Hepatocyte (in vitro differentiated cells): ENCODE results near the gene SORCS2. TPM values are rescaled to one million over a fixed set of nuclear protein-coding genes. Genes with fewer than 3 reads are reported as not detected.
"Not testable (repeated sequence)": the region's sequence is repeated elsewhere in the genome, so short reads cannot be mapped to it uniquely, and the experiment has no call there.

Experiments used
- DNase-seq: peaks from one replicate; pipeline ENCODE4 v3.0.0-alpha.2; 2016; ENCODE audit warnings: low spot score
- H2AFZ ChIP-seq: fragments of 200-600 bp; sonication (generic); 2 replicates; pipeline ENCODE4 v1.6.0; 2016; ENCODE audit warnings: antibody characterized with exemption, mild to moderate bottlenecking
- H3K27ac ChIP-seq: fragments of 200-600 bp; sonication (generic); 2 replicates; pipeline ENCODE4 v1.5.1; 2016; ENCODE audit warnings: mild to moderate bottlenecking
- H3K27me3 ChIP-seq: fragments of 200-600 bp; sonication (generic); 2 replicates; pipeline ENCODE4 v1.6.1; 2016
- H3K36me3 ChIP-seq: fragments of 200-600 bp; sonication (generic); replicated peaks from 2 replicates; pipeline ENCODE4 v1.5.1; 2016; ENCODE audit warnings: low read depth; ENCODE audit not compliant: insufficient read depth
- H3K4me1 ChIP-seq: fragments of 200-600 bp; sonication (generic); 2 replicates; pipeline ENCODE4 v1.5.1; 2016; ENCODE audit warnings: mild to moderate bottlenecking, moderate library complexity; ENCODE audit not compliant: insufficient read depth
- H3K4me2 ChIP-seq: fragments of 200-600 bp; sonication (generic); 2 replicates; pipeline ENCODE4 v1.6.0; 2016
- H3K4me3 ChIP-seq: fragments of 200-600 bp; sonication (generic); 2 replicates; pipeline ENCODE4 v1.5.1; 2016; ENCODE audit warnings: mild to moderate bottlenecking
- H3K79me2 ChIP-seq: fragments of 200-600 bp; sonication (generic); 2 replicates; pipeline ENCODE4 v1.6.0; 2017; ENCODE audit warnings: mild to moderate bottlenecking
- H3K9me2 ChIP-seq: fragments of 200-600 bp; sonication (generic); replicated peaks from 2 replicates; pipeline ENCODE4 v1.6.0; 2017; ENCODE audit warnings: mild to moderate bottlenecking; ENCODE audit not compliant: insufficient read depth
- H3K9me3 ChIP-seq: fragments of 200-600 bp; sonication (generic); 2 replicates; pipeline ENCODE4 v1.5.1; 2016; ENCODE audit warnings: low read depth, mild to moderate bottlenecking
- H4K20me1 ChIP-seq: fragments of 200-600 bp; sonication (generic); 2 replicates; pipeline ENCODE4 v1.6.0; 2016; ENCODE audit warnings: mild to moderate bottlenecking; ENCODE audit not compliant: insufficient read depth, poor library complexity, severe bottlenecking
- CTCF ChIP-seq: fragments of 200-600 bp; sonication (generic); IDR thresholded peaks from 2 replicates; pipeline ENCODE4 v1.5.1; 2016; ENCODE audit warnings: antibody characterized with exemption, mild to moderate bottlenecking; ENCODE audit not compliant: poor library complexity
- EZH2 ChIP-seq: fragments of 200-600 bp; sonication (generic); IDR thresholded peaks from 2 replicates; pipeline ENCODE4 v1.6.1; 2016; ENCODE audit warnings: antibody characterized with exemption, mild to moderate bottlenecking, borderline replicate concordance
- EZH2phosphoT487 ChIP-seq: fragments of 200-600 bp; sonication (generic); IDR thresholded peaks from one replicate; pipeline ENCODE4 v1.6.1; 2018; ENCODE audit warnings: antibody characterized with exemption, mild to moderate bottlenecking, low read depth, moderate library complexity; ENCODE audit not compliant: unreplicated experiment, severe bottlenecking
- WGBS: methylation state at CpG from one replicate; pipeline ENCODE4 v1.1.6; 2016; ENCODE audit warnings: low lambda C conversion rate; ENCODE audit errors: missing lambda C conversion rate; 5-methylcytosine and 5-hydroxymethylcytosine counted together
- polyA plus RNA-seq: library from polyadenylated mRNA; unstranded; fragments of >200 nt; fragmentation: Nextera tagmentation; extraction: Ambion mirVana; gene quantifications from 2 replicates; pipeline ENCODE4 v1.2.1, GENCODE V29; 2016
- total RNA-seq: library from RNA; depleted of rRNA; stranded (reverse); fragments of >200 nt; gene quantifications from 2 replicates; pipeline ENCODE4 v1.2.3, GENCODE V29; 2014

SORCS2 gene
- total and polyA plus RNA-seq, 2 experiments from 2014 or later, result 1.6 to 4.8 TPM

- Histone ChIP-seq H3K27me3 (no peaks in the 10 kb centered on the region), H3K4me2 (no peak overlapping the region), H3K9me3 (no peaks in the 10 kb centered on the region), H2AFZ (no peak overlapping the region), H3K79me2 (no peaks in the 10 kb centered on the region), H3K4me3 (no peak overlapping the region), H4K20me1 (no peaks in the 10 kb centered on the region), H3K27ac (no peak overlapping the region), H3K4me1 (no peaks in the 10 kb centered on the region), H3K36me3 (no peaks in the 10 kb centered on the region), H3K9me2 (no peaks in the 10 kb centered on the region)
- 83% methylated on average over 15 of the region's 16 CpGs for WGBS
- no peak for DNase-seq
- TF ChIP-seq EZH2 (no peak), EZH2phosphoT487 (no peak), CTCF (no peak)
Observed at GRCh38 chr4:7448036-7448435, 255.7 kb downstream of the SORCS2 start.

GRCh38 chr4:7450775-7451433 lies 258.6 kb downstream of the SORCS2 start:
- no peaks in the 10 kb centered on the region for H3K4me1 ChIP-seq
- no peak for DNase-seq
- H3K27ac ChIP-seq, result no peak overlapping the region
- WGBS, result 80% methylated on average over 5 of the region's 5 CpGs
- no peaks in the 10 kb centered on the region for H3K9me2 ChIP-seq
- no peak for TF ChIP-seq CTCF
- no peak for TF ChIP-seq EZH2phosphoT487
- TF ChIP-seq EZH2, result no peak
- H3K4me3 ChIP-seq, result no peak overlapping the region
- no peaks in the 10 kb centered on the region for H3K9me3 ChIP-seq
- H2AFZ ChIP-seq, result no peak overlapping the region
- H3K27me3 ChIP-seq, result no peaks in the 10 kb centered on the region
- no peaks in the 10 kb centered on the region for H3K36me3 ChIP-seq
- no peaks in the 10 kb centered on the region for H4K20me1 ChIP-seq
- no peak overlapping the region for H3K4me2 ChIP-seq
- no peaks in the 10 kb centered on the region for H3K79me2 ChIP-seq

- no peak overlapping the region for H3K27ac ChIP-seq
- 79% methylated on average over 2 of the region's 2 CpGs for WGBS
- no peak overlapping the region for H2AFZ ChIP-seq
- H3K4me2 ChIP-seq, result no peak overlapping the region
- no peaks in the 10 kb centered on the region for H3K4me1 ChIP-seq
- H3K79me2 ChIP-seq, result no peaks in the 10 kb centered on the region
- no peaks in the 10 kb centered on the region for H3K9me3 ChIP-seq
- DNase-seq, result no peak
- H3K9me2 ChIP-seq, result no peaks in the 10 kb centered on the region
- H3K27me3 ChIP-seq, result no peaks in the 10 kb centered on the region
- H4K20me1 ChIP-seq, result no peaks in the 10 kb centered on the region
- TF ChIP-seq CTCF, result no peak
- TF ChIP-seq EZH2phosphoT487, result no peak
- no peak for TF ChIP-seq EZH2
- no peak overlapping the region for H3K4me3 ChIP-seq
- no peaks in the 10 kb centered on the region for H3K36me3 ChIP-seq
Observed at GRCh38 chr4:7451434-7451789, 259.1 kb downstream of the SORCS2 start.

GRCh38 chr4:7451800-7452199 lies 259.5 kb downstream of the SORCS2 start:
- H3K27me3 ChIP-seq, result no peaks in the 10 kb centered on the region
- no peaks in the 10 kb centered on the region for H3K79me2 ChIP-seq
- no peak for TF ChIP-seq EZH2phosphoT487
- no peak for TF ChIP-seq EZH2
- H3K27ac ChIP-seq, result no peak overlapping the region
- no peaks in the 10 kb centered on the region for H4K20me1 ChIP-seq
- no peaks in the 10 kb centered on the region for H3K9me2 ChIP-seq
- no peak overlapping the region for H3K4me2 ChIP-seq
- H2AFZ ChIP-seq, result no peak overlapping the region
- DNase-seq, result no peak
- H3K4me1 ChIP-seq, result no peaks in the 10 kb centered on the region
- H3K4me3 ChIP-seq, result no peak overlapping the region
- H3K9me3 ChIP-seq, result no peaks in the 10 kb centered on the region
- H3K36me3 ChIP-seq, result no peaks in the 10 kb centered on the region
- 88% methylated on average over 6 of the region's 6 CpGs for WGBS

GRCh38 chr4:7452802-7453201 lies 260.5 kb downstream of the SORCS2 start:
- H3K79me2 ChIP-seq, H3K27ac ChIP-seq, H4K20me1 ChIP-seq, DNase-seq, H3K4me2 ChIP-seq, H3K9me2 ChIP-seq, H2AFZ ChIP-seq, H3K9me3 ChIP-seq, H3K4me3 ChIP-seq, H3K4me1 ChIP-seq, H3K36me3 ChIP-seq, H3K27me3 ChIP-seq: not testable (repeated sequence)
- WGBS, result 93% methylated on average over 7 of the region's 9 CpGs
